IMR-90 (cell line): ENCODE results near the gene RSRC2. TPM values are rescaled to one million over a fixed set of nuclear protein-coding genes. Genes with fewer than 3 reads are reported as not detected.

Experiments used
- ATAC-seq: fragments of 200-7000 bp; cut with Tn5 transposase; 2 replicates; pipeline ENCODE4 v1.9.1; 2020; ENCODE audit warnings: low read depth, mild to moderate bottlenecking, moderate library complexity
- BruUV-seq: library from RNA; stranded (reverse); fragments of 400-500 nt; replicated peaks from 2 replicates; lab custom pipeline; 2021; lab: Mats Ljungman, UMichigan
- CTCF ChIA-PET: fragments of 300-600 bp; formaldehyde crosslinking; extraction: SDS; loops from one replicate; lab custom pipeline; 2021; ENCODE audit warnings: antibody characterized with exemption; lab: Yijun Ruan, JAX
- POLR2A ChIA-PET: fragments of 300-600 bp; sonication (Branson Sonifier 250); formaldehyde crosslinking; loops from one replicate; lab custom pipeline; 2022; ENCODE audit warnings: antibody characterized with exemption; ENCODE audit not compliant: unreplicated experiment; lab: Charles Lee
- DNase-seq: peaks from one replicate; pipeline ENCODE4 v3.0.0; 2013
- H2AFZ ChIP-seq: replicated peaks from 2 replicates; pipeline ENCODE3; 2013; ENCODE audit warnings: low read length, mild to moderate bottlenecking; ENCODE audit not compliant: poor library complexity
- H2AK5ac ChIP-seq: 2 replicates; pipeline ENCODE4 v1.6.1; 2013; ENCODE audit warnings: low read depth, low read length, inconsistent platforms
- H2AK9ac ChIP-seq: replicated peaks from 2 replicates; pipeline ENCODE3; 2013; ENCODE audit warnings: mild to moderate bottlenecking, low read depth, low read length, moderate library complexity; ENCODE audit not compliant: poor library complexity
- H2BK120ac ChIP-seq: 2 replicates; pipeline ENCODE4 v1.6.1; 2013; ENCODE audit warnings: low read depth, low read length, inconsistent platforms
- H2BK15ac ChIP-seq: 3 replicates; pipeline ENCODE4 v1.6.1; 2013; ENCODE audit warnings: low read depth, low read length, inconsistent platforms
- H2BK20ac ChIP-seq: 2 replicates; pipeline ENCODE4 v1.6.1; 2013; ENCODE audit warnings: low read depth, mild to moderate bottlenecking, inconsistent platforms, low read length, moderate library complexity
- H2BK5ac ChIP-seq: 2 replicates; pipeline ENCODE4 v1.6.1; 2013; ENCODE audit warnings: mild to moderate bottlenecking, low read depth, low read length, inconsistent platforms; ENCODE audit not compliant: poor library complexity, severe bottlenecking
- H3K14ac ChIP-seq: replicated peaks from 2 replicates; pipeline ENCODE4 v1.6.1; 2013; ENCODE audit warnings: low read depth, low read length, inconsistent platforms
- H3K18ac ChIP-seq: 2 replicates; pipeline ENCODE4 v1.6.1; 2013; ENCODE audit warnings: low read depth, low read length, control low read depth
- H3K23ac ChIP-seq: 2 replicates; pipeline ENCODE4 v1.6.1; 2013; ENCODE audit warnings: low read depth, low read length, inconsistent platforms
- H3K27ac ChIP-seq: 2 replicates; pipeline ENCODE4 v1.5.1; 2013; ENCODE audit warnings: mild to moderate bottlenecking, control low read depth, low read length; ENCODE audit not compliant: insufficient read depth
- H3K27me3 ChIP-seq: 2 replicates; pipeline ENCODE4 v1.6.1; 2013; ENCODE audit warnings: low read length; ENCODE audit not compliant: control insufficient read depth, insufficient read depth
- H3K36me3 ChIP-seq: 2 replicates; pipeline ENCODE4 v1.6.1; 2013; ENCODE audit warnings: low read length, mixed read lengths; ENCODE audit not compliant: control insufficient read depth, insufficient read depth
- H3K4ac ChIP-seq: 2 replicates; pipeline ENCODE4 v1.6.1; 2013; ENCODE audit warnings: low read depth, low read length, inconsistent platforms
- H3K4me1 ChIP-seq: 2 replicates; pipeline ENCODE4 v1.6.1; 2013; ENCODE audit warnings: low read length, mixed read lengths; ENCODE audit not compliant: control insufficient read depth, insufficient read depth
- H3K4me2 ChIP-seq: 2 replicates; pipeline ENCODE4 v1.6.1; 2013; ENCODE audit warnings: low read depth, mild to moderate bottlenecking, control low read depth, low read length, moderate library complexity
- H3K4me3 ChIP-seq: 2 replicates; pipeline ENCODE4 v1.5.1; 2013; ENCODE audit warnings: low read depth, mild to moderate bottlenecking, control low read depth, low read length, moderate library complexity; ENCODE audit not compliant: insufficient read depth
- H3K56ac ChIP-seq: 2 replicates; pipeline ENCODE4 v1.6.1; 2013; ENCODE audit warnings: low read length, inconsistent platforms; ENCODE audit not compliant: insufficient read depth; ENCODE audit errors: extremely low read depth
- H3K79me1 ChIP-seq, 2 experiments: 2 replicates each; pipeline ENCODE4 v1.6.1; 2013; ENCODE audit warnings: low read length in 2 of 2, inconsistent platforms in 1 of 2, low read depth in 1 of 2
- H3K9ac ChIP-seq: 2 replicates; pipeline ENCODE4 v1.6.1; 2013; ENCODE audit warnings: low read depth, low read length, control low read depth
- H3K9me1 ChIP-seq: 2 replicates; pipeline ENCODE4 v1.6.1; 2013; ENCODE audit warnings: low read length, inconsistent platforms; ENCODE audit not compliant: insufficient read depth
- H3K9me3 ChIP-seq: 2 replicates; pipeline ENCODE4 v1.6.1; 2013; ENCODE audit warnings: low read length; ENCODE audit not compliant: control insufficient read depth, insufficient read depth
- H4K20me1 ChIP-seq: 2 replicates; pipeline ENCODE4 v1.6.1; 2013; ENCODE audit warnings: low read length, inconsistent platforms; ENCODE audit not compliant: insufficient read depth
- H4K5ac ChIP-seq: 2 replicates; pipeline ENCODE4 v1.6.1; 2013; ENCODE audit warnings: mild to moderate bottlenecking, low read depth, low read length, control low read depth
- H4K8ac ChIP-seq, 2 experiments: 2 replicates each; pipeline ENCODE4 v1.6.1; 2013; ENCODE audit warnings: low read depth in 2 of 2, low read length in 2 of 2, control low read depth in 1 of 2, inconsistent platforms in 1 of 2
- H4K91ac ChIP-seq: 2 replicates; pipeline ENCODE4 v1.6.1; 2013; ENCODE audit warnings: low read depth, low read length, inconsistent platforms; ENCODE audit not compliant: insufficient read depth
- BHLHE40 ChIP-seq: fragments of 150-350 bp; IDR thresholded peaks from 2 replicates; pipeline ENCODE4 v1.6.1; 2016; ENCODE audit warnings: mild to moderate bottlenecking, low read depth, low read length
- FOS ChIP-seq: fragments of 150-350 bp; IDR thresholded peaks from 2 replicates; pipeline ENCODE4 v1.6.1; 2016; ENCODE audit warnings: low read depth, low read length
- MAZ ChIP-seq: IDR thresholded peaks from 2 replicates; pipeline ENCODE4 v1.6.1; 2012; ENCODE audit warnings: low read depth, mild to moderate bottlenecking, low read length, improper control_type of control experiment, moderate library complexity, borderline replicate concordance
- NFE2L2 ChIP-seq: fragments of 150-350 bp; IDR thresholded peaks from 2 replicates; pipeline ENCODE4 v1.6.1; 2016; ENCODE audit warnings: low read depth, mild to moderate bottlenecking, low read length
- RAD21 ChIP-seq: IDR thresholded peaks from 2 replicates; pipeline ENCODE4 v1.6.1; 2012; ENCODE audit warnings: low read length, improper control_type of control experiment
- RFX5 ChIP-seq: IDR thresholded peaks from 2 replicates; pipeline ENCODE4 v1.8.0; 2012; ENCODE audit warnings: low read depth, mild to moderate bottlenecking, low read length, moderate library complexity
- SMC3 ChIP-seq: fragments of 150-350 bp; IDR thresholded peaks from 2 replicates; pipeline ENCODE4 v1.6.1; 2016; ENCODE audit warnings: low read depth, mild to moderate bottlenecking, antibody characterized with exemption, low read length, moderate library complexity
- WGBS, 2 experiments: methylation state at CpG; one replicate each; pipeline versions ENCODE4 v1.1.5 to v1.1.7; 2013; ENCODE audit warnings: missing lambda C conversion rate in 2 of 2; ENCODE audit not compliant: insufficient read length in 1 of 2; ENCODE audit errors: extremely low coverage in 2 of 2; 5-methylcytosine and 5-hydroxymethylcytosine counted together
- dilution Hi-C: fragments of 300-500 bp; cut with HindIII; formaldehyde crosslinking; loops from one replicate; pipeline ENCODE4 v1.14.3; 2018; ENCODE audit warnings: low sequenced_read_pairs; ENCODE audit not compliant: unreplicated experiment
- in situ Hi-C: fragments of 300-500 bp; cut with MboI; formaldehyde crosslinking; loops from 3 replicates; pipeline ENCODE4 v1.14.3; 2019; ENCODE audit warnings: low sequenced_read_pairs, inconsistent platforms, mixed read lengths
- intact Hi-C: fragments of 100-400 bp; cut with micrococcal nuclease; formaldehyde crosslinking; loops from 2 replicates; pipeline ENCODE4 v1.10.0; 2022
- polyA plus RNA-seq, 3 experiments: library from polyadenylated mRNA; depleted of rRNA; stranded (reverse); fragments of >200 nt; gene quantifications; 2 replicates each; pipeline ENCODE4 v1.2.3, GENCODE V29; 2012; ENCODE audit warnings: low replicate concordance in 1 of 3
- total RNA-seq: library from RNA; depleted of rRNA; stranded (reverse); fragments of >200 nt; gene quantifications from 2 replicates; pipeline ENCODE4 v1.2.3, GENCODE V29; 2012
- TF ChIP-seq, protein P1 (sequence below): conservative IDR thresholded peaks from 2 replicates; pipeline ENCODE4 v1.5.1; 2012; ENCODE audit warnings: mild to moderate bottlenecking, low read depth, low read length, improper control_type of control experiment

RSRC2 gene
- total and polyA plus RNA-seq, 2 of the 4 experiments (the other 2 are of a cell fraction): 18.6 to 31.5 TPM

DNA sequence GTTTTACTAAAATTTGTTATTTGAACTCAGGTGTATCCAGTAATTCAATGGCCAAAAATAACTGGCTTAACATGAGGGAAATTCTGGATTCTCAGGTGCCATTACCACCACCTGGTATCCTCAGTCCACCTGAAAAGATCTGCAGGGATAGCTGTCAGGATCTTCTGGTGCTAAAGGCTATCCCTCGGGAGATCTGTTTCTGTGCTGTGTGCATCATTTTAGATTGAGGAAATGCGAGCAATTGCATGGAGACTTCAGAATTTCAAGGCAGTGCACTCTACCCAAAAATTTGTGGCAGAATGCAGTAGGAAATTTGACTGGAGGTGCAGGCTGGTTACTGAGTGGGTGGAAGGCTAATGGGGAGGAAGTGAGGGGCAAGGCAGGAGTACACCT, 52.4 kb downstream of the RSRC2 start:
- intact Hi-C loops: loop anchor here (5.0 kb wide), 1 partner anchor 137 kb away; no protein-coding TSS in a partner anchor
- in situ Hi-C loops: no loop called here
- no peak overlapping the region for H2AK9ac ChIP-seq

More for the DNA sequence above, 52.4 kb downstream of the RSRC2 start:
- Histone ChIP-seq H3K14ac (no peak overlapping the region), H4K8ac (no peak overlapping the region), H3K56ac (no peak overlapping the region), H2AFZ (no peak overlapping the region), H3K27me3 (no peaks in the 10 kb centered on the region), H3K9me1 (0 out of 2 replicates have a peak, but pooled peaks cover 2% of the 10 kb centered on the region), H3K4me2 (no peak overlapping the region), H3K27ac (no peak overlapping the region), H2AK5ac (no peak overlapping the region), H2BK120ac (no peak overlapping the region), H3K36me3 (peaks cover 42% of the 10 kb centered on the region), H2BK5ac (no peak overlapping the region), H3K9ac (no peak overlapping the region), H2BK15ac (no peak overlapping the region), H3K79me1 (peaks cover 5 to 16% of the 10 kb centered on the region in 2 experiments; a peak in 3 of 4 replicates), H4K91ac (no peak overlapping the region), H3K23ac (no peak overlapping the region), H3K4ac (no peak overlapping the region), H3K4me1 (peaks cover 4% of the 10 kb centered on the region; the same call in 1 of the 2 replicates), H3K9me3 (no peaks in the 10 kb centered on the region), H2BK20ac (no peak overlapping the region), H3K18ac (no peak overlapping the region), H4K20me1 (no peaks in the 10 kb centered on the region; the same call in 1 of the 2 replicates), H4K5ac (no peak overlapping the region), H3K4me3 (no peak overlapping the region)
- CTCF ChIA-PET: interaction anchor here (3.9 kb wide), 1 partner anchor 75 kb away, joined by 37 read pairs; no protein-coding TSS in a partner anchor
- WGBS, 2 experiments: 80% methylated on average over 1 of the region's 2 CpGs; no CpG with 5 or more reads in 1 of the 2 experiments
- BruUV-seq: no TSS peak
- dilution Hi-C loops: no loop called here
- no peak for DNase-seq
- no peak for ATAC-seq
- POLR2A ChIA-PET: interaction anchor here (0.6 kb wide), 1 partner anchor 53 kb away, joined by 7 read pairs; the partner anchor contains the start of genes KNTC1 and RSRC2
- TF ChIP-seq, protein P1, sequence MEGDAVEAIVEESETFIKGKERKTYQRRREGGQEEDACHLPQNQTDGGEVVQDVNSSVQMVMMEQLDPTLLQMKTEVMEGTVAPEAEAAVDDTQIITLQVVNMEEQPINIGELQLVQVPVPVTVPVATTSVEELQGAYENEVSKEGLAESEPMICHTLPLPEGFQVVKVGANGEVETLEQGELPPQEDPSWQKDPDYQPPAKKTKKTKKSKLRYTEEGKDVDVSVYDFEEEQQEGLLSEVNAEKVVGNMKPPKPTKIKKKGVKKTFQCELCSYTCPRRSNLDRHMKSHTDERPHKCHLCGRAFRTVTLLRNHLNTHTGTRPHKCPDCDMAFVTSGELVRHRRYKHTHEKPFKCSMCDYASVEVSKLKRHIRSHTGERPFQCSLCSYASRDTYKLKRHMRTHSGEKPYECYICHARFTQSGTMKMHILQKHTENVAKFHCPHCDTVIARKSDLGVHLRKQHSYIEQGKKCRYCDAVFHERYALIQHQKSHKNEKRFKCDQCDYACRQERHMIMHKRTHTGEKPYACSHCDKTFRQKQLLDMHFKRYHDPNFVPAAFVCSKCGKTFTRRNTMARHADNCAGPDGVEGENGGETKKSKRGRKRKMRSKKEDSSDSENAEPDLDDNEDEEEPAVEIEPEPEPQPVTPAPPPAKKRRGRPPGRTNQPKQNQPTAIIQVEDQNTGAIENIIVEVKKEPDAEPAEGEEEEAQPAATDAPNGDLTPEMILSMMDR: no peak
- no peak for TF ChIP-seq MAZ
- no peak for TF ChIP-seq RFX5
- TF ChIP-seq RAD21: no peak
- TF ChIP-seq SMC3: no peak
- no peak for TF ChIP-seq BHLHE40
- no peak for TF ChIP-seq FOS
- no peak for TF ChIP-seq NFE2L2
